HCT116 (cell line): ENCODE results near the gene CAMK2D. TPM values are rescaled to one million over a fixed set of nuclear protein-coding genes. Genes with fewer than 3 reads are reported as not detected.

ENCODE experiments used
- ATAC-seq: fragments of 200-7000 bp; cut with Tn5 transposase; 2 replicates; pipeline ENCODE4 v1.9.1; 2020; ENCODE audit warnings: mild to moderate bottlenecking, moderate library complexity
- BruUV-seq: library from RNA; stranded (reverse); fragments of 400-500 nt; replicated peaks from 2 replicates; lab custom pipeline; 2021; lab: Mats Ljungman, UMichigan
- CTCF ChIA-PET: fragments of 300-600 bp; sonication (Branson Sonifier 250); formaldehyde crosslinking; loops from one replicate; lab custom pipeline; 2021; ENCODE audit warnings: antibody characterized with exemption; lab: Charles Lee
- POLR2A ChIA-PET: fragments of 300-600, 350-600 bp; sonication (Branson Sonifier 250); formaldehyde crosslinking; loops from one replicate; lab custom pipeline; 2021; ENCODE audit warnings: antibody characterized with exemption; lab: Charles Lee
- RAD21 ChIA-PET, 2 experiments: fragments of 300-600 bp; sonication (Branson Sonifier 250); formaldehyde crosslinking; loops; one replicate each; lab custom pipeline; 2023; ENCODE audit warnings: low total read pairs in 2 of 2; ENCODE audit not compliant: uncharacterized antibody in 2 of 2, unreplicated experiment in 2 of 2, low non-redundant PET in 1 of 2; lab: Charles Lee
- DNase-seq: peaks from one replicate; pipeline ENCODE4 v3.0.0-alpha.2; 2010; ENCODE audit warnings: low read depth, low spot score
- H2AFZ ChIP-seq: fragments of 200-600 bp; shearing (Covaris generic), sonication (generic); 2 replicates; pipeline ENCODE4 v1.6.1; 2017; ENCODE audit warnings: low read depth, mixed run types, mixed read lengths, antibody characterized with exemption, low read length; ENCODE audit not compliant: poor library complexity, severe bottlenecking
- H3K27ac ChIP-seq: 2 replicates; pipeline ENCODE4 v1.5.1; 2012; ENCODE audit warnings: low read depth, low read length
- H3K27me3 ChIP-seq: fragments of 200-600 bp; sonication (generic); 2 replicates; pipeline ENCODE4 v1.6.1; 2016; ENCODE audit warnings: mixed run types, low read length, mixed read lengths; ENCODE audit not compliant: insufficient read depth
- H3K36me3 ChIP-seq, 2 experiments: fragments of 200-500 bp in 1 of 2; fragments of 200-600 bp in 1 of 2; sonication (Bioruptor generic) in 1 of 2; sonication (generic) in 1 of 2; 2 replicates each; pipeline versions ENCODE4 v1.5.1 to v1.6.1; 2014 to 2016; ENCODE audit warnings: low read length in 2 of 2, inconsistent platforms in 1 of 2, mixed read lengths in 1 of 2, mixed run types in 1 of 2; ENCODE audit not compliant: insufficient read depth in 2 of 2, control insufficient read depth in 1 of 2
- H3K4me1 ChIP-seq, 2 experiments: fragments of 200-600 bp in 1 of 2; sonication (generic) in 1 of 2; 2 replicates each; pipeline versions ENCODE4 v1.5.1 to v1.6.1; 2012 to 2017; ENCODE audit warnings: low read length in 2 of 2, inconsistent platforms in 1 of 2, mild to moderate bottlenecking in 1 of 2, mixed read lengths in 1 of 2, mixed run types in 1 of 2, moderate library complexity in 1 of 2; ENCODE audit not compliant: insufficient read depth in 2 of 2, control insufficient read depth in 1 of 2
- H3K4me2 ChIP-seq: fragments of 200-600 bp; sonication (generic); 2 replicates; pipeline ENCODE4 v1.6.1; 2017; ENCODE audit warnings: mixed run types, low read length, mixed read lengths
- H3K4me3 ChIP-seq, 2 experiments: fragments of 200-600 bp in 1 of 2; sonication (generic) in 1 of 2; replicated peaks in 1 of 2; 2 replicates each; pipeline ENCODE4 v1.5.1; 2011 to 2016; ENCODE audit warnings: low read length in 2 of 2, control low read depth in 1 of 2, low read depth in 1 of 2, mild to moderate bottlenecking in 1 of 2, mixed read lengths in 1 of 2, mixed run types in 1 of 2
- H3K79me2 ChIP-seq: fragments of 200-600 bp; sonication (generic); 2 replicates; pipeline ENCODE4 v1.6.1; 2017; ENCODE audit warnings: mild to moderate bottlenecking, mixed run types, low read length, moderate library complexity, mixed read lengths; ENCODE audit not compliant: insufficient read depth
- H3K9ac ChIP-seq: fragments of 200-600 bp; sonication (generic); 2 replicates; pipeline ENCODE4 v1.6.1; 2016; ENCODE audit warnings: low read length, mixed read lengths
- H3K9me2 ChIP-seq: fragments of 200-600 bp; sonication (generic), shearing (Covaris generic); 2 replicates; pipeline ENCODE4 v1.6.1; 2017; ENCODE audit warnings: mixed run types, mild to moderate bottlenecking, moderate library complexity; ENCODE audit not compliant: insufficient read depth
- H3K9me3 ChIP-seq, 2 experiments: fragments of 200-500 bp in 1 of 2; fragments of 200-600 bp in 1 of 2; sonication (Bioruptor generic) in 1 of 2; sonication (generic) in 1 of 2; 2 replicates each; pipeline ENCODE4 v1.6.1; 2014 to 2017; ENCODE audit warnings: low read length in 2 of 2, mixed read lengths in 2 of 2, inconsistent platforms in 1 of 2, low read depth in 1 of 2, mild to moderate bottlenecking in 1 of 2, mixed run types in 1 of 2, moderate library complexity in 1 of 2; ENCODE audit not compliant: control insufficient read depth in 1 of 2, insufficient read depth in 1 of 2
- H4K20me1 ChIP-seq: fragments of 200-600 bp; sonication (generic), shearing (Covaris generic); 2 replicates; pipeline ENCODE4 v1.6.1; 2017; ENCODE audit warnings: mixed run types, mild to moderate bottlenecking, moderate library complexity; ENCODE audit not compliant: insufficient read depth
- EZH2 ChIP-seq: fragments of 200-600 bp; sonication (generic); IDR thresholded peaks from 2 replicates; pipeline ENCODE4 v1.6.1; 2017; ENCODE audit warnings: antibody characterized with exemption, mixed run types
- FOSL1 ChIP-seq: IDR thresholded peaks from 2 replicates; pipeline ENCODE4 v1.6.1; 2012; ENCODE audit warnings: low read depth
- SIN3A ChIP-seq: IDR thresholded peaks from 2 replicates; pipeline ENCODE4 v1.6.1; 2012; ENCODE audit warnings: low read depth
- SRF ChIP-seq: IDR thresholded peaks from 2 replicates; pipeline ENCODE4 v1.6.1; 2012; ENCODE audit warnings: low read depth
- TCF7L2 ChIP-seq: IDR thresholded peaks from 2 replicates; pipeline ENCODE4 v1.7.0; 2011; ENCODE audit warnings: borderline replicate concordance, inconsistent platforms; ENCODE audit not compliant: insufficient read depth, insufficient read length; ENCODE audit errors: extremely low read depth
- ZNF274 ChIP-seq: fragments of 200-500 bp; sonication (Bioruptor generic); IDR thresholded peaks from 2 replicates; pipeline ENCODE4 v1.6.1; 2014; ENCODE audit warnings: mild to moderate bottlenecking, low read depth, low read length, inconsistent platforms
- intact Hi-C: fragments of 100-400 bp; cut with micrococcal nuclease; formaldehyde crosslinking; loops from 2 replicates; pipeline ENCODE4 v1.10.0; 2022
- total RNA-seq: library from RNA; stranded (reverse); gene quantifications from one replicate; pipeline ENCODE4 v1.2.1, GENCODE V29; 2021; ENCODE audit not compliant: unreplicated experiment
- TF ChIP-seq, protein P1 (sequence below), 3 experiments: fragments of 200-600 bp in 1 of 3; sonication (generic) in 1 of 3; IDR thresholded peaks in 2 of 3; conservative IDR thresholded peaks in 1 of 3; 2 replicates each; pipeline ENCODE4 v1.5.1; 2012 to 2017; ENCODE audit warnings: low read depth in 2 of 3, low read length in 2 of 3, antibody characterized with exemption in 1 of 3, borderline replicate concordance in 1 of 3, control low read depth in 1 of 3, mild to moderate bottlenecking in 1 of 3, mixed read lengths in 1 of 3, mixed run types in 1 of 3, moderate library complexity in 1 of 3; ENCODE audit not compliant: insufficient read depth in 1 of 3
- TF ChIP-seq, protein P2 (sequence below): IDR thresholded peaks from 2 replicates; pipeline ENCODE4 v1.6.1; 2012
- TF ChIP-seq, protein P3 (sequence below): IDR thresholded peaks from 2 replicates; pipeline ENCODE4 v1.6.1; 2012; ENCODE audit warnings: low read depth

The CAMK2D gene
- total RNA-seq, 1 experiment from 2014 or later, result 67.0 TPM

GRCh38 chr4:113730467-113731216 is 30.9 kb downstream of the CAMK2D start:
- intact Hi-C loops, result no loop called here
- BruUV-seq, result no TSS peak
- POLR2A ChIA-PET, result no interaction called here
- H3K4me2 ChIP-seq, result no peak overlapping the region
- H3K27ac ChIP-seq, result no peak overlapping the region
- H3K36me3 ChIP-seq, result no peaks in the 10 kb centered on the region
- ATAC-seq, result no peak
- no peaks in the 10 kb centered on the region for H3K9me3 ChIP-seq
- no peak overlapping the region for H2AFZ ChIP-seq
- H4K20me1 ChIP-seq, result no peaks in the 10 kb centered on the region
- H3K79me2 ChIP-seq, result peaks cover 44% of the 10 kb centered on the region
- H3K9me2 ChIP-seq, result no peaks in the 10 kb centered on the region
- no peak for DNase-seq
- H3K9ac ChIP-seq, result no peak overlapping the region
- CTCF ChIA-PET, result no interaction called here
- RAD21 ChIA-PET, result no interaction called here
- H3K4me1 ChIP-seq, result no peaks in the 10 kb centered on the region
- no peak overlapping the region for H3K4me3 ChIP-seq
- H3K27me3 ChIP-seq, result no peaks in the 10 kb centered on the region
- TF ChIP-seq SIN3A (no peak), FOSL1 (no peak), ZNF274 (no peak), SRF (no peak), EZH2 (no peak), TCF7L2 (no peak)
- TF ChIP-seq, protein P1, sequence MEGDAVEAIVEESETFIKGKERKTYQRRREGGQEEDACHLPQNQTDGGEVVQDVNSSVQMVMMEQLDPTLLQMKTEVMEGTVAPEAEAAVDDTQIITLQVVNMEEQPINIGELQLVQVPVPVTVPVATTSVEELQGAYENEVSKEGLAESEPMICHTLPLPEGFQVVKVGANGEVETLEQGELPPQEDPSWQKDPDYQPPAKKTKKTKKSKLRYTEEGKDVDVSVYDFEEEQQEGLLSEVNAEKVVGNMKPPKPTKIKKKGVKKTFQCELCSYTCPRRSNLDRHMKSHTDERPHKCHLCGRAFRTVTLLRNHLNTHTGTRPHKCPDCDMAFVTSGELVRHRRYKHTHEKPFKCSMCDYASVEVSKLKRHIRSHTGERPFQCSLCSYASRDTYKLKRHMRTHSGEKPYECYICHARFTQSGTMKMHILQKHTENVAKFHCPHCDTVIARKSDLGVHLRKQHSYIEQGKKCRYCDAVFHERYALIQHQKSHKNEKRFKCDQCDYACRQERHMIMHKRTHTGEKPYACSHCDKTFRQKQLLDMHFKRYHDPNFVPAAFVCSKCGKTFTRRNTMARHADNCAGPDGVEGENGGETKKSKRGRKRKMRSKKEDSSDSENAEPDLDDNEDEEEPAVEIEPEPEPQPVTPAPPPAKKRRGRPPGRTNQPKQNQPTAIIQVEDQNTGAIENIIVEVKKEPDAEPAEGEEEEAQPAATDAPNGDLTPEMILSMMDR (IDR thresholded peaks at IDR 0.05 in 2 of 3, conservative IDR thresholded peaks at IDR 0.05 in 1 of 3; ENCODE audit: borderline replicate concordance in 1 of 3, insufficient read depth in 1 of 3, low read depth in 2 of 3, low read length in 2 of 3), result no peak
- TF ChIP-seq, protein P2, sequence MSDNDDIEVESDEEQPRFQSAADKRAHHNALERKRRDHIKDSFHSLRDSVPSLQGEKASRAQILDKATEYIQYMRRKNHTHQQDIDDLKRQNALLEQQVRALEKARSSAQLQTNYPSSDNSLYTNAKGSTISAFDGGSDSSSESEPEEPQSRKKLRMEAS, result no peak
- TF ChIP-seq, protein P3, sequence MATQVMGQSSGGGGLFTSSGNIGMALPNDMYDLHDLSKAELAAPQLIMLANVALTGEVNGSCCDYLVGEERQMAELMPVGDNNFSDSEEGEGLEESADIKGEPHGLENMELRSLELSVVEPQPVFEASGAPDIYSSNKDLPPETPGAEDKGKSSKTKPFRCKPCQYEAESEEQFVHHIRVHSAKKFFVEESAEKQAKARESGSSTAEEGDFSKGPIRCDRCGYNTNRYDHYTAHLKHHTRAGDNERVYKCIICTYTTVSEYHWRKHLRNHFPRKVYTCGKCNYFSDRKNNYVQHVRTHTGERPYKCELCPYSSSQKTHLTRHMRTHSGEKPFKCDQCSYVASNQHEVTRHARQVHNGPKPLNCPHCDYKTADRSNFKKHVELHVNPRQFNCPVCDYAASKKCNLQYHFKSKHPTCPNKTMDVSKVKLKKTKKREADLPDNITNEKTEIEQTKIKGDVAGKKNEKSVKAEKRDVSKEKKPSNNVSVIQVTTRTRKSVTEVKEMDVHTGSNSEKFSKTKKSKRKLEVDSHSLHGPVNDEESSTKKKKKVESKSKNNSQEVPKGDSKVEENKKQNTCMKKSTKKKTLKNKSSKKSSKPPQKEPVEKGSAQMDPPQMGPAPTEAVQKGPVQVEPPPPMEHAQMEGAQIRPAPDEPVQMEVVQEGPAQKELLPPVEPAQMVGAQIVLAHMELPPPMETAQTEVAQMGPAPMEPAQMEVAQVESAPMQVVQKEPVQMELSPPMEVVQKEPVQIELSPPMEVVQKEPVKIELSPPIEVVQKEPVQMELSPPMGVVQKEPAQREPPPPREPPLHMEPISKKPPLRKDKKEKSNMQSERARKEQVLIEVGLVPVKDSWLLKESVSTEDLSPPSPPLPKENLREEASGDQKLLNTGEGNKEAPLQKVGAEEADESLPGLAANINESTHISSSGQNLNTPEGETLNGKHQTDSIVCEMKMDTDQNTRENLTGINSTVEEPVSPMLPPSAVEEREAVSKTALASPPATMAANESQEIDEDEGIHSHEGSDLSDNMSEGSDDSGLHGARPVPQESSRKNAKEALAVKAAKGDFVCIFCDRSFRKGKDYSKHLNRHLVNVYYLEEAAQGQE, result no peak
